GM23248 (cell line): ENCODE measurements around the gene SYNE1.

Source experiments
- EZH2 ChIP-seq: fragments of 200-600 bp; sonication (generic); IDR thresholded peaks from 2 replicates; pipeline ENCODE4 v1.6.1; 2018; ENCODE audit warnings: antibody characterized with exemption, mild to moderate bottlenecking; ENCODE audit not compliant: insufficient read depth, poor library complexity, severe bottlenecking
- EZH2phosphoT487 ChIP-seq: fragments of 200-600 bp; sonication (generic); IDR thresholded peaks from 2 replicates; pipeline ENCODE4 v1.6.1; 2018; ENCODE audit warnings: antibody characterized with exemption, moderate library complexity, mild to moderate bottlenecking, low read depth; ENCODE audit not compliant: insufficient read depth

- TF ChIP-seq EZH2phosphoT487 (no peak), EZH2 (no peak)
Measured at GRCh38 chr6:152508477-152508876, 128.7 kb downstream of the SYNE1 start.
